ENCODE measurements around the gene DNASE1.

DNA sequence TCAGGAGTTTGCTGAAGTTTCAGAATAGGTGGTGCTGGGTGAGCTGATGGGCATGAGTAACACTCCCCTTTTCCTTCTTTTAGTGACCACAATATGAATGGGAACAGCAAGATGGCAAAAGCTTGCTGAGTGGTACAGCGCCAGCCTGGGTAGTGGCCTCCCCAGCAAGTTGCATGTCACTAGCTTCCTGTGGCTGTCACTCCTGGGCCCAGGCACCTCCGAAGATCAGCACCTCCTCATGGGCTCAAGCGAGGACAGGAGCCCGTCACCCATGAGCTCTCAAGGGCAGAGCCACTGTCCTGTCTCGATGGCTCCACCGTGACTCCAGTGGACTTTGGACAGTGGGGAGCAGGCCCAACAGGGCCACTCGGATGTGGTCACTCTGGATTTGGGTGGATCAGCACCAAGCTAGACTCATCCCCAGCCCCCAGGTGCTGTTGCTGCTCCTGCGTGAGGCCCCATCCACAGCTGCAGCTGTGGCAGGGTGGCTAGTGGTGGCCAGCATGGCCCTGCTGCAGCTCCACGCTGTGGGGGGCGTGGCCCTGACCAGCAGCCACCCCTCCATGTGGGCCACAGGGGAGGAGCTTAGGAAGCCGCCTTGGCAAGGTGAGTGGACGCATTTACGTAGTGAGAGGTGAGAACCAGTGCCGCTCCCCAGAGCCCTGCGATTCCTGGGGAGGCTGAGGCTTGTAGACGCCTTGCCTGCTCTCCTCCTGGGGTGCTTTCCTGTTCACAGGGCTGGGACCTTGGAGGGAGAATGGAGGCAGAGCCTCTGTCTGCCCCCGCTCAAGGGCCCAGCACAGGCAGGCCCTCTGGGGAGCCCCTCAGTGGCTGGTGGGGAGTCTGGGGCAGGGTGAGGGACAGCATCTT lies 13.6 kb upstream of the DNASE1 start:
- TF ChIP-seq MAX (IDR thresholded peaks at IDR 0.05) (no peak), EP300 (IDR thresholded peaks at IDR 0.05; ENCODE audit: borderline replicate concordance) (no peak), YY1 (IDR thresholded peaks at IDR 0.05; ENCODE audit: low read depth) (no peak), CEBPB (IDR thresholded peaks at IDR 0.05) (no peak), ZBTB7A (IDR thresholded peaks at IDR 0.05; ENCODE audit: low read depth) (no peak), TEAD4 (IDR thresholded peaks at IDR 0.05) (no peak), CREB1 (IDR thresholded peaks at IDR 0.05; ENCODE audit: low read depth) (no peak), RAD21 (IDR thresholded peaks at IDR 0.05; ENCODE audit: low read depth) (no peak), USF1 (IDR thresholded peaks at IDR 0.05) (no peak), TAF1 (IDR thresholded peaks at IDR 0.05; ENCODE audit: low read depth) (no peak), EGR1 (IDR thresholded peaks at IDR 0.05) (no peak), TCF12 (IDR thresholded peaks at IDR 0.05; ENCODE audit: low read depth) (no peak), FOXM1 (IDR thresholded peaks at IDR 0.05; ENCODE audit: borderline replicate concordance, low read depth) (no peak)
- TF ChIP-seq, protein P1, sequence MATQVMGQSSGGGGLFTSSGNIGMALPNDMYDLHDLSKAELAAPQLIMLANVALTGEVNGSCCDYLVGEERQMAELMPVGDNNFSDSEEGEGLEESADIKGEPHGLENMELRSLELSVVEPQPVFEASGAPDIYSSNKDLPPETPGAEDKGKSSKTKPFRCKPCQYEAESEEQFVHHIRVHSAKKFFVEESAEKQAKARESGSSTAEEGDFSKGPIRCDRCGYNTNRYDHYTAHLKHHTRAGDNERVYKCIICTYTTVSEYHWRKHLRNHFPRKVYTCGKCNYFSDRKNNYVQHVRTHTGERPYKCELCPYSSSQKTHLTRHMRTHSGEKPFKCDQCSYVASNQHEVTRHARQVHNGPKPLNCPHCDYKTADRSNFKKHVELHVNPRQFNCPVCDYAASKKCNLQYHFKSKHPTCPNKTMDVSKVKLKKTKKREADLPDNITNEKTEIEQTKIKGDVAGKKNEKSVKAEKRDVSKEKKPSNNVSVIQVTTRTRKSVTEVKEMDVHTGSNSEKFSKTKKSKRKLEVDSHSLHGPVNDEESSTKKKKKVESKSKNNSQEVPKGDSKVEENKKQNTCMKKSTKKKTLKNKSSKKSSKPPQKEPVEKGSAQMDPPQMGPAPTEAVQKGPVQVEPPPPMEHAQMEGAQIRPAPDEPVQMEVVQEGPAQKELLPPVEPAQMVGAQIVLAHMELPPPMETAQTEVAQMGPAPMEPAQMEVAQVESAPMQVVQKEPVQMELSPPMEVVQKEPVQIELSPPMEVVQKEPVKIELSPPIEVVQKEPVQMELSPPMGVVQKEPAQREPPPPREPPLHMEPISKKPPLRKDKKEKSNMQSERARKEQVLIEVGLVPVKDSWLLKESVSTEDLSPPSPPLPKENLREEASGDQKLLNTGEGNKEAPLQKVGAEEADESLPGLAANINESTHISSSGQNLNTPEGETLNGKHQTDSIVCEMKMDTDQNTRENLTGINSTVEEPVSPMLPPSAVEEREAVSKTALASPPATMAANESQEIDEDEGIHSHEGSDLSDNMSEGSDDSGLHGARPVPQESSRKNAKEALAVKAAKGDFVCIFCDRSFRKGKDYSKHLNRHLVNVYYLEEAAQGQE (IDR thresholded peaks at IDR 0.05; ENCODE audit: low read depth), result no peak
